ENCODE data around the gene PTK7. TPM values are rescaled to one million over a fixed set of nuclear protein-coding genes. Genes with fewer than 3 reads are reported as not detected.

The PTK7 gene
- total and polyA plus RNA-seq, 2 experiments from 2014 or later: 46.1 to 147 TPM

- Histone ChIP-seq H3K4me2 (peak overlapping the region; percentile 64; the same call in 1 of the 2 replicates), H2AFZ (no peak overlapping the region), H3K4me3 (no peak overlapping the region), H3K36me3 (ENCODE audit: insufficient read depth) (no peaks in the 10 kb centered on the region), H3K9me2 (ENCODE audit: insufficient read depth) (no peaks in the 10 kb centered on the region), H3K79me2 (replicated peaks; ENCODE audit: insufficient read depth) (peaks cover 97% of the 10 kb centered on the region), H3F3A (replicated peaks; ENCODE audit: low read depth) (peaks cover 3% of the 10 kb centered on the region; the same call in 1 of the 2 replicates), H3K27ac (ENCODE audit: low read depth) (peak overlapping the region; percentile 84), H4K20me1 (replicated peaks; ENCODE audit: insufficient read depth) (no peaks in the 10 kb centered on the region), H3K4me1 (ENCODE audit: insufficient read depth) (peaks cover 40% of the 10 kb centered on the region), H3K27me3 (ENCODE audit: insufficient read depth) (no peaks in the 10 kb centered on the region)
- no peaks in the 10 kb centered on the region for H3K9me3 Mint-ChIP-seq
- H3K27ac Mint-ChIP-seq: peak overlapping the region; percentile 93
- no peak for DNase-seq (ENCODE audit: low spot score)
- H3K4me1 Mint-ChIP-seq: peaks cover 46% of the 10 kb centered on the region
- peak; percentile 9; the same call in 2 of the 3 replicates for ATAC-seq
- H3K36me3 Mint-ChIP-seq (ENCODE audit: low read depth): no peaks in the 10 kb centered on the region
- no peak overlapping the region for H3K4me3 Mint-ChIP-seq
- TF ChIP-seq CREB1 (CRISPR knock-in tag; IDR thresholded peaks at IDR 0.05; ENCODE audit: low read depth): no peak
- TF ChIP-seq NANOG (IDR thresholded peaks at IDR 0.05; ENCODE audit: borderline replicate concordance): no peak
- TF ChIP-seq POLR2AphosphoS5 (IDR thresholded peaks at IDR 0.05; ENCODE audit: low read depth): no peak
- TF ChIP-seq STAT1 (IDR thresholded peaks at IDR 0.05; ENCODE audit: unreplicated experiment): no peak
- no peak for TF ChIP-seq ZNF331 (CRISPR knock-in tag; IDR thresholded peaks at IDR 0.05; ENCODE audit: low read depth)
- no peak for TF ChIP-seq ZNF114 (CRISPR knock-in tag; IDR thresholded peaks at IDR 0.05)
- TF ChIP-seq CTCF (conservative IDR thresholded peaks at IDR 0.05; ENCODE audit: low read depth in 2 of 2): no peak
- no peak for TF ChIP-seq ZNF462 (CRISPR knock-in tag; IDR thresholded peaks at IDR 0.05)
- TF ChIP-seq, protein P1, sequence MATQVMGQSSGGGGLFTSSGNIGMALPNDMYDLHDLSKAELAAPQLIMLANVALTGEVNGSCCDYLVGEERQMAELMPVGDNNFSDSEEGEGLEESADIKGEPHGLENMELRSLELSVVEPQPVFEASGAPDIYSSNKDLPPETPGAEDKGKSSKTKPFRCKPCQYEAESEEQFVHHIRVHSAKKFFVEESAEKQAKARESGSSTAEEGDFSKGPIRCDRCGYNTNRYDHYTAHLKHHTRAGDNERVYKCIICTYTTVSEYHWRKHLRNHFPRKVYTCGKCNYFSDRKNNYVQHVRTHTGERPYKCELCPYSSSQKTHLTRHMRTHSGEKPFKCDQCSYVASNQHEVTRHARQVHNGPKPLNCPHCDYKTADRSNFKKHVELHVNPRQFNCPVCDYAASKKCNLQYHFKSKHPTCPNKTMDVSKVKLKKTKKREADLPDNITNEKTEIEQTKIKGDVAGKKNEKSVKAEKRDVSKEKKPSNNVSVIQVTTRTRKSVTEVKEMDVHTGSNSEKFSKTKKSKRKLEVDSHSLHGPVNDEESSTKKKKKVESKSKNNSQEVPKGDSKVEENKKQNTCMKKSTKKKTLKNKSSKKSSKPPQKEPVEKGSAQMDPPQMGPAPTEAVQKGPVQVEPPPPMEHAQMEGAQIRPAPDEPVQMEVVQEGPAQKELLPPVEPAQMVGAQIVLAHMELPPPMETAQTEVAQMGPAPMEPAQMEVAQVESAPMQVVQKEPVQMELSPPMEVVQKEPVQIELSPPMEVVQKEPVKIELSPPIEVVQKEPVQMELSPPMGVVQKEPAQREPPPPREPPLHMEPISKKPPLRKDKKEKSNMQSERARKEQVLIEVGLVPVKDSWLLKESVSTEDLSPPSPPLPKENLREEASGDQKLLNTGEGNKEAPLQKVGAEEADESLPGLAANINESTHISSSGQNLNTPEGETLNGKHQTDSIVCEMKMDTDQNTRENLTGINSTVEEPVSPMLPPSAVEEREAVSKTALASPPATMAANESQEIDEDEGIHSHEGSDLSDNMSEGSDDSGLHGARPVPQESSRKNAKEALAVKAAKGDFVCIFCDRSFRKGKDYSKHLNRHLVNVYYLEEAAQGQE (IDR thresholded peaks at IDR 0.05; ENCODE audit: unreplicated experiment): no peak
- no peak for TF ChIP-seq ETS1 (IDR thresholded peaks at IDR 0.05)
- TF ChIP-seq EZH2phosphoT487 (IDR thresholded peaks at IDR 0.05; ENCODE audit: unreplicated experiment): no peak
- no peak for TF ChIP-seq EZH2 (IDR thresholded peaks at IDR 0.05; ENCODE audit: low read depth, unreplicated experiment)
- TF ChIP-seq JUNB (IDR thresholded peaks at IDR 0.05; ENCODE audit: unreplicated experiment): no peak
- peaks cover 3% of the 10 kb centered on the region for H3K27me3 Mint-ChIP-seq (ENCODE audit: insufficient read depth, low read depth, poor library complexity)
Measured at GRCh38 chr6:43097098-43097489, 21.0 kb downstream of the PTK7 start.

Measured in GM23338 (cell line).